K562 (cell line): ENCODE data around the gene PPARD. TPM values are rescaled to one million over a fixed set of nuclear protein-coding genes. Genes with fewer than 3 reads are reported as not detected.
A peak's percentile ranks its signal among the peaks of the same experiment; 100 is the strongest.

Experiments used
- CBFB ChIP-seq: sonication (generic); formaldehyde crosslinking; IDR thresholded peaks from 2 replicates; pipeline ENCODE4 v1.4.0; 2020; ENCODE audit warnings: mild to moderate bottlenecking, missing genetic modification reagents
- CHD1 ChIP-seq: fragments of 200-600 bp; sonication (generic); IDR thresholded peaks from one replicate; pipeline ENCODE4 v1.6.1; 2012; ENCODE audit warnings: mild to moderate bottlenecking, moderate library complexity, low read length, inconsistent platforms
- EP300 ChIP-seq: IDR thresholded peaks from 2 replicates; pipeline ENCODE4 v1.6.1; 2012; ENCODE audit warnings: low read length, improper control_type of control experiment
- GABPA ChIP-seq: fragments of 200-800 bp; sonication (Bioruptor generic); conservative IDR thresholded peaks from 2 replicates; pipeline ENCODE4 v1.6.1; 2016; ENCODE audit warnings: low read depth, missing genetic modification characterization, missing compliant biosample characterization
- HDAC1 ChIP-seq, 2 experiments: fragments of 450-650 bp; IDR thresholded peaks; 2 replicates each; pipeline ENCODE4 v1.6.1; 2016 to 2017; ENCODE audit warnings: inconsistent platforms in 1 of 2, mild to moderate bottlenecking in 1 of 2, moderate library complexity in 1 of 2
- KAT8 ChIP-seq: fragments of 450-650 bp; IDR thresholded peaks from 2 replicates; pipeline ENCODE4 v1.6.1; 2016; ENCODE audit warnings: low read depth, mild to moderate bottlenecking
- L3MBTL2 ChIP-seq: fragments of 450-650 bp; IDR thresholded peaks from 2 replicates; pipeline ENCODE4 v1.6.1; 2016; ENCODE audit warnings: mild to moderate bottlenecking, moderate library complexity
- MCM3 ChIP-seq: fragments of 450-650 bp; IDR thresholded peaks from 2 replicates; pipeline ENCODE4 v1.6.1; 2016
- NEUROD1 ChIP-seq: fragments of 150-350 bp; IDR thresholded peaks from 2 replicates; pipeline ENCODE4 v1.6.1; 2014; ENCODE audit warnings: borderline replicate concordance, low read length, low read depth; ENCODE audit not compliant: partially characterized antibody
- SMAD4 ChIP-seq: fragments of 250-450 bp; sonication (Bioruptor Pico); conservative IDR thresholded peaks from 2 replicates; pipeline ENCODE4 v1.8.0; 2021; ENCODE audit warnings: inconsistent platforms, mild to moderate bottlenecking, moderate library complexity
- SMARCA4 ChIP-seq: fragments of 450-650 bp; IDR thresholded peaks from 2 replicates; pipeline ENCODE4 v1.6.1; 2016
- SREBF2 ChIP-seq: sonication (generic); formaldehyde crosslinking; IDR thresholded peaks from 2 replicates; pipeline ENCODE4 v1.4.0; 2020; ENCODE audit warnings: mild to moderate bottlenecking, missing genetic modification reagents
- ZBED1 ChIP-seq: IDR thresholded peaks from 2 replicates; pipeline ENCODE4 v1.6.1; 2014
- ZFP36 ChIP-seq: fragments of 150-350 bp; IDR thresholded peaks from 2 replicates; pipeline ENCODE4 v1.6.1; 2018; ENCODE audit warnings: low read length, low read depth; ENCODE audit not compliant: partially characterized antibody
- polyA plus RNA-seq, 8 experiments: library from polyadenylated mRNA; depleted of rRNA in 4 of 8; stranded (reverse) in 5 of 8; unstranded in 3 of 8; fragments of >200 nt; fragmentation: Nextera tagmentation in 2 of 8; fragmentation: Illumina TruSeq in 1 of 8; extraction: Ambion mirVana in 2 of 8; extraction: Trizol in 1 of 8; gene quantifications; 2 replicates each; pipeline versions ENCODE4 v1.2.1 to v1.2.3, GENCODE V29; 2011 to 2014; ENCODE audit warnings: inconsistent platforms in 1 of 8, missing spikeins in 1 of 8
- total RNA-seq, 7 experiments: library from RNA; depleted of rRNA in 6 of 7; stranded (reverse); fragments of >200 nt in 6 of 7; fragmentation: Illumina TruSeq in 2 of 7; extraction: Trizol in 2 of 7; gene quantifications; 2 replicates each; pipeline versions ENCODE4 v1.2.1 to v1.2.3, GENCODE V29; 2011 to 2021; ENCODE audit warnings: low replicate concordance in 1 of 7
- TF ChIP-seq, protein P1 (sequence below): fragments of 250-450 bp; sonication (Bioruptor Pico); IDR thresholded peaks from 2 replicates; pipeline ENCODE4 v1.4.0; 2020
- TF ChIP-seq, protein P2 (sequence below): sonication (generic); formaldehyde crosslinking; IDR thresholded peaks from 2 replicates; pipeline ENCODE4 v1.8.1; 2023; ENCODE audit warnings: mild to moderate bottlenecking, missing genetic modification reagents, moderate library complexity
- TF ChIP-seq, protein P3 (sequence below): sonication (generic); formaldehyde crosslinking; IDR thresholded peaks from 2 replicates; pipeline ENCODE4 v1.8.0; 2023; ENCODE audit warnings: missing genetic modification reagents, mild to moderate bottlenecking, borderline replicate concordance

The PPARD gene
- total and polyA plus RNA-seq, 9 of the 15 experiments (the other 6 are each of a cell fraction or from before 2014, with no cell fraction given) = 0.14 to 13.2 (median 3.8) TPM

DNA sequence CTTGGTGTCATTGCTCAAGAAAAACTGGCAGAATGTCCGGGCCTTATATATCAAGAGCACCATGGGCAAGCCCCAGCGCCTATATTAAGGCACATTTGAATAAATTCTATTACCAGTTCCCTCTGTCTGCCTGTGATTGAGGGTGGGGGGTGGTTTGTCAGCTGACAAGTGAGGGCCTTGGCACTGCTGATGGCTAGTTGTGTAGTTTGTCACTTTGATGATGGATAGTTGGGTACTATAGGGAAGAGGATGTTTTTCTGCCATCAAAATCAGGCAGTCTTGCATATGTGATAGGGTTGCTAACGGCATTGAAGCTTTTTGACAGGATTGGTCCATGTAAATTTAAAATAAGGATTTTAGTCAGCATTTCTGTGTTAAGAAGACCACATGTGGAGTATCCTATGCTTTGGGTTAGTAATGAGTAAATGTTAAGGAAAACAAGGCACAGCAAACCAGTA, 128.3 kb downstream of the PPARD start (continued):
- TF ChIP-seq, protein P1, sequence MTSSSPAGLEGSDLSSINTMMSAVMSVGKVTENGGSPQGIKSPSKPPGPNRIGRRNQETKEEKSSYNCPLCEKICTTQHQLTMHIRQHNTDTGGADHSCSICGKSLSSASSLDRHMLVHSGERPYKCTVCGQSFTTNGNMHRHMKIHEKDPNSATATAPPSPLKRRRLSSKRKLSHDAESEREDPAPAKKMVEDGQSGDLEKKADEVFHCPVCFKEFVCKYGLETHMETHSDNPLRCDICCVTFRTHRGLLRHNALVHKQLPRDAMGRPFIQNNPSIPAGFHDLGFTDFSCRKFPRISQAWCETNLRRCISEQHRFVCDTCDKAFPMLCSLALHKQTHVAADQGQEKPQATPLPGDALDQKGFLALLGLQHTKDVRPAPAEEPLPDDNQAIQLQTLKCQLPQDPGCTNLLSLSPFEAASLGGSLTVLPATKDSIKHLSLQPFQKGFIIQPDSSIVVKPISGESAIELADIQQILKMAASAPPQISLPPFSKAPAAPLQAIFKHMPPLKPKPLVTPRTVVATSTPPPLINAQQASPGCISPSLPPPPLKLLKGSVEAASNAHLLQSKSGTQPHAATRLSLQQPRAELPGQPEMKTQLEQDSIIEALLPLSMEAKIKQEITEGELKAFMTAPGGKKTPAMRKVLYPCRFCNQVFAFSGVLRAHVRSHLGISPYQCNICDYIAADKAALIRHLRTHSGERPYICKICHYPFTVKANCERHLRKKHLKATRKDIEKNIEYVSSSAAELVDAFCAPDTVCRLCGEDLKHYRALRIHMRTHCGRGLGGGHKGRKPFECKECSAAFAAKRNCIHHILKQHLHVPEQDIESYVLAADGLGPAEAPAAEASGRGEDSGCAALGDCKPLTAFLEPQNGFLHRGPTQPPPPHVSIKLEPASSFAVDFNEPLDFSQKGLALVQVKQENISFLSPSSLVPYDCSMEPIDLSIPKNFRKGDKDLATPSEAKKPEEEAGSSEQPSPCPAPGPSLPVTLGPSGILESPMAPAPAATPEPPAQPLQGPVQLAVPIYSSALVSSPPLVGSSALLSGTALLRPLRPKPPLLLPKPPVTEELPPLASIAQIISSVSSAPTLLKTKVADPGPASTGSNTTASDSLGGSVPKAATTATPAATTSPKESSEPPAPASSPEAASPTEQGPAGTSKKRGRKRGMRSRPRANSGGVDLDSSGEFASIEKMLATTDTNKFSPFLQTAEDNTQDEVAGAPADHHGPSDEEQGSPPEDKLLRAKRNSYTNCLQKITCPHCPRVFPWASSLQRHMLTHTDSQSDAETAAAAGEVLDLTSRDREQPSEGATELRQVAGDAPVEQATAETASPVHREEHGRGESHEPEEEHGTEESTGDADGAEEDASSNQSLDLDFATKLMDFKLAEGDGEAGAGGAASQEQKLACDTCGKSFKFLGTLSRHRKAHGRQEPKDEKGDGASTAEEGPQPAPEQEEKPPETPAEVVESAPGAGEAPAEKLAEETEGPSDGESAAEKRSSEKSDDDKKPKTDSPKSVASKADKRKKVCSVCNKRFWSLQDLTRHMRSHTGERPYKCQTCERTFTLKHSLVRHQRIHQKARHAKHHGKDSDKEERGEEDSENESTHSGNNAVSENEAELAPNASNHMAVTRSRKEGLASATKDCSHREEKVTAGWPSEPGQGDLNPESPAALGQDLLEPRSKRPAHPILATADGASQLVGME = no peak
- TF ChIP-seq L3MBTL2 (no peak), SMARCA4 (no peak), NEUROD1 (no peak), EP300 (no peak), ZBED1 (no peak), CHD1 (peak; percentile 46), KAT8 (no peak), MCM3 (no peak), SREBF2 (CRISPR knock-in tag) (no peak), CBFB (CRISPR knock-in tag) (no peak), ZFP36 (no peak), SMAD4 (CRISPR knock-in tag) (no peak), GABPA (no peak), HDAC1 (IDR thresholded peaks at IDR 0.05) (0 out of 4 replicates have a peak, but pooled peaks of 1 of the 2 experiments have one; percentile 5)
- TF ChIP-seq, protein P2, sequence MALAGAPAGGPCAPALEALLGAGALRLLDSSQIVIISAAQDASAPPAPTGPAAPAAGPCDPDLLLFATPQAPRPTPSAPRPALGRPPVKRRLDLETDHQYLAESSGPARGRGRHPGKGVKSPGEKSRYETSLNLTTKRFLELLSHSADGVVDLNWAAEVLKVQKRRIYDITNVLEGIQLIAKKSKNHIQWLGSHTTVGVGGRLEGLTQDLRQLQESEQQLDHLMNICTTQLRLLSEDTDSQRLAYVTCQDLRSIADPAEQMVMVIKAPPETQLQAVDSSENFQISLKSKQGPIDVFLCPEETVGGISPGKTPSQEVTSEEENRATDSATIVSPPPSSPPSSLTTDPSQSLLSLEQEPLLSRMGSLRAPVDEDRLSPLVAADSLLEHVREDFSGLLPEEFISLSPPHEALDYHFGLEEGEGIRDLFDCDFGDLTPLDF = no peak
- TF ChIP-seq, protein P3, sequence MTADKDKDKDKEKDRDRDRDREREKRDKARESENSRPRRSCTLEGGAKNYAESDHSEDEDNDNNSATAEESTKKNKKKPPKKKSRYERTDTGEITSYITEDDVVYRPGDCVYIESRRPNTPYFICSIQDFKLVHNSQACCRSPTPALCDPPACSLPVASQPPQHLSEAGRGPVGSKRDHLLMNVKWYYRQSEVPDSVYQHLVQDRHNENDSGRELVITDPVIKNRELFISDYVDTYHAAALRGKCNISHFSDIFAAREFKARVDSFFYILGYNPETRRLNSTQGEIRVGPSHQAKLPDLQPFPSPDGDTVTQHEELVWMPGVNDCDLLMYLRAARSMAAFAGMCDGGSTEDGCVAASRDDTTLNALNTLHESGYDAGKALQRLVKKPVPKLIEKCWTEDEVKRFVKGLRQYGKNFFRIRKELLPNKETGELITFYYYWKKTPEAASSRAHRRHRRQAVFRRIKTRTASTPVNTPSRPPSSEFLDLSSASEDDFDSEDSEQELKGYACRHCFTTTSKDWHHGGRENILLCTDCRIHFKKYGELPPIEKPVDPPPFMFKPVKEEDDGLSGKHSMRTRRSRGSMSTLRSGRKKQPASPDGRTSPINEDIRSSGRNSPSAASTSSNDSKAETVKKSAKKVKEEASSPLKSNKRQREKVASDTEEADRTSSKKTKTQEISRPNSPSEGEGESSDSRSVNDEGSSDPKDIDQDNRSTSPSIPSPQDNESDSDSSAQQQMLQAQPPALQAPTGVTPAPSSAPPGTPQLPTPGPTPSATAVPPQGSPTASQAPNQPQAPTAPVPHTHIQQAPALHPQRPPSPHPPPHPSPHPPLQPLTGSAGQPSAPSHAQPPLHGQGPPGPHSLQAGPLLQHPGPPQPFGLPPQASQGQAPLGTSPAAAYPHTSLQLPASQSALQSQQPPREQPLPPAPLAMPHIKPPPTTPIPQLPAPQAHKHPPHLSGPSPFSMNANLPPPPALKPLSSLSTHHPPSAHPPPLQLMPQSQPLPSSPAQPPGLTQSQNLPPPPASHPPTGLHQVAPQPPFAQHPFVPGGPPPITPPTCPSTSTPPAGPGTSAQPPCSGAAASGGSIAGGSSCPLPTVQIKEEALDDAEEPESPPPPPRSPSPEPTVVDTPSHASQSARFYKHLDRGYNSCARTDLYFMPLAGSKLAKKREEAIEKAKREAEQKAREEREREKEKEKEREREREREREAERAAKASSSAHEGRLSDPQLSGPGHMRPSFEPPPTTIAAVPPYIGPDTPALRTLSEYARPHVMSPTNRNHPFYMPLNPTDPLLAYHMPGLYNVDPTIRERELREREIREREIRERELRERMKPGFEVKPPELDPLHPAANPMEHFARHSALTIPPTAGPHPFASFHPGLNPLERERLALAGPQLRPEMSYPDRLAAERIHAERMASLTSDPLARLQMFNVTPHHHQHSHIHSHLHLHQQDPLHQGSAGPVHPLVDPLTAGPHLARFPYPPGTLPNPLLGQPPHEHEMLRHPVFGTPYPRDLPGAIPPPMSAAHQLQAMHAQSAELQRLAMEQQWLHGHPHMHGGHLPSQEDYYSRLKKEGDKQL (CRISPR knock-in tag) = no peak
